IPS-20b (cell line): ENCODE results near the gene VSIG1.

Experiments used
- H3K27ac ChIP-seq: one replicate; pipeline ENCODE4 v1.5.1; 2013; ENCODE audit warnings: low read length
- H3K27me3 ChIP-seq: 2 replicates; pipeline ENCODE4 v1.6.1; 2013; ENCODE audit warnings: mild to moderate bottlenecking, low read length, inconsistent platforms; ENCODE audit not compliant: insufficient read depth
- H3K36me3 ChIP-seq: 2 replicates; pipeline ENCODE4 v1.6.1; 2013; ENCODE audit warnings: low read depth, mild to moderate bottlenecking, inconsistent platforms, low read length, moderate library complexity; ENCODE audit not compliant: insufficient read depth
- H3K4me1 ChIP-seq: 2 replicates; pipeline ENCODE4 v1.6.1; 2013; ENCODE audit warnings: mild to moderate bottlenecking, control low read depth, inconsistent platforms, low read length, moderate library complexity; ENCODE audit not compliant: insufficient read depth
- H3K4me3 ChIP-seq: 2 replicates; pipeline ENCODE4 v1.5.1; 2013; ENCODE audit warnings: mild to moderate bottlenecking, low read length, inconsistent platforms
- H3K9ac ChIP-seq: 2 replicates; pipeline ENCODE4 v1.6.1; 2013; ENCODE audit warnings: low read depth, mild to moderate bottlenecking, inconsistent platforms, low read length, moderate library complexity
- H3K9me3 ChIP-seq: 2 replicates; pipeline ENCODE4 v1.6.1; 2013; ENCODE audit warnings: mild to moderate bottlenecking, low read depth, low read length, inconsistent platforms; ENCODE audit not compliant: insufficient read depth

VSIG1 gene

DNA sequence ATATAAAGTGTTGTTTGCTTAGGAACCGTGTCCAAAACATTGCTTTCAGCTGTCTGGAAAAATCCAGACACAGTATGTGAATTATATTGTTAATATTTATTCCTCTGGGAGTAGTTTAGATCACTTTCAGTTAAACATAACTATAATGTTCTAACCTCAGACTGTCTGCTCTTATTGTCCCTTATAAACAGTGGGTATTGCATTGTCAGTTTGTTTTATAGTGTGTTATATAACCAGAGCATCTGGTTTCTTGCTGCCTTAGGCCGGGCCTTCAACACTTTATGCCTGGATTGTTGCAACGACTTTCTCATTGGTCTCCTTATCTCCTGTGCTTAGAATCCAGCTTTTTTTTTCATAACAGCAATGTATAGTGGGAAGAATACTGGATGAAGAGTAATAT is 73.1 kb downstream of the VSIG1 start:
- no peaks in the 10 kb centered on the region for H3K27me3 ChIP-seq
- H3K36me3 ChIP-seq = no peaks in the 10 kb centered on the region
- no peaks in the 10 kb centered on the region for H3K9me3 ChIP-seq
- H3K9ac ChIP-seq = no peak overlapping the region
- H3K4me3 ChIP-seq = no peak overlapping the region
- H3K27ac ChIP-seq = no peak overlapping the region
- no peaks in the 10 kb centered on the region; the same call in 1 of the 2 replicates for H3K4me1 ChIP-seq

- Histone ChIP-seq H3K27ac (no peak overlapping the region), H3K9ac (no peak overlapping the region), H3K36me3 (no peaks in the 10 kb centered on the region), H3K4me3 (no peak overlapping the region), H3K27me3 (no peaks in the 10 kb centered on the region), H3K4me1 (peaks cover 3% of the 10 kb centered on the region), H3K9me3 (no peaks in the 10 kb centered on the region)
These were observed 76.4 kb downstream of the VSIG1 start for GRCh38 chrX:108121291-108121690.

DNA sequence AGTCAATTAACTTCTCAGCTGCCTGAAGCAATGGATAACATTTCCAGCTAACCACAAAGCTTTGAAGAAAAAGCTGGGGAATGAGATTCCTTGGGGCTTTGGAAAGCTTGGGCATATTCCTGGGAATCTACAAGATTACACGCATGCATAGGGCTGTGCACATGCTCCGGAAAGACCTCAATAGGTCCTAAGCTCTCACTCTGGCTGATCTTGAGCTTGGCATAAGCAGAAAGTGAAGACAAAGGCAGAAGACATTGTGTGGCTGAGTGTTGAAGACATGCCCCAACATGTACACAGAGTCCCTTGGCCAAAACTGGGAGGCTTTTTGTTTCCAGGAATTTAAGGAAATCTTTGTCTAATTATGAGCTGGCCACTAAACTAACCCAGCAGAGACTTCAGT is 77.9 kb downstream of the VSIG1 start:
- H3K27ac ChIP-seq = no peak overlapping the region
- no peak overlapping the region for H3K4me3 ChIP-seq
- H3K27me3 ChIP-seq = no peaks in the 10 kb centered on the region
- H3K9ac ChIP-seq = no peak overlapping the region
- H3K4me1 ChIP-seq = peaks cover 14% of the 10 kb centered on the region
- no peaks in the 10 kb centered on the region for H3K9me3 ChIP-seq
- no peaks in the 10 kb centered on the region for H3K36me3 ChIP-seq

DNA sequence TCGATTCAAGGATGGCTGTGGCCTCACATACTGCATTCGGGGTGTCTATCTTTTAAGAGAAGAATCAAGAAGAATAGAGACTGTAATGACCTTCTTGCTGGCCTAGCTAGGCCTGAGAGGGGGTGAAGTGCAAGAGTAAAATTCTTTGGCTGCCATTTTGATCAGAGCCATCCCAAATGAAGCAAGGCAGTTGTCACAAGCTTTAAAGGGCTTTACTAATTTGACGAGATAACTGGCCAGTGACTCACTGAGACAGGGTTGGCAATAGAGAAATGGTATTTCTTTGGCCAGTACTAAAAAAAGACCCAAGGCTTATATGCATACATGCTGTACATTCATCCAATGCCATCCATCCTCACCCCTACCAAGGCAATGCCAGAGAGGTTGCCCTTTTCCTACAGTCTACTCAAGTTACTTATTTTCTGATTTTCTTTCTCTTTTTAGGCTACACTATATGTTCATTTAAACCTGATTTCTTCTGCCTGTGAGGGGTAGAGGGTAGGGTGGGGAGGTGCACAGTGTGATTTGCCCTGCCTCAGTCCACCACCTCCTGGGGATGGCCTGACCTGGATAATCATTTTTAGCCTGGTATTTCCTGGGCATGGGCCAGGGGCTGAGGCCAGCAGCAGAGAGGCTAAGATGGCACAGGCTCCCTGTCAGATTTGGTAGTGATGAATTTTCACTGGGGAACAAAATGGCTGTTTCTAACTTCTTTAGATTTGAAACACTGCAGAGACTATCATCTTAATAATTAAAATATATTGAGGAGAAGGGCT is 78.9 kb downstream of the VSIG1 start:
- Histone ChIP-seq H3K27me3 (no peaks in the 10 kb centered on the region), H3K36me3 (no peaks in the 10 kb centered on the region)

GRCh38 chrX:108126661-108127060 is 81.8 kb downstream of the VSIG1 start:
- Histone ChIP-seq H3K27ac (no peak overlapping the region), H3K4me3 (no peak overlapping the region), H3K4me1 (peaks cover 14% of the 10 kb centered on the region; the same call in 1 of the 2 replicates), H3K27me3 (no peaks in the 10 kb centered on the region), H3K36me3 (no peaks in the 10 kb centered on the region), H3K9ac (no peak overlapping the region), H3K9me3 (no peaks in the 10 kb centered on the region)

More for the DNA sequence above, 78.9 kb downstream of the VSIG1 start:
- Histone ChIP-seq H3K9me3 (no peaks in the 10 kb centered on the region), H3K9ac (no peak overlapping the region), H3K4me1 (peaks cover 14% of the 10 kb centered on the region), H3K4me3 (no peak overlapping the region), H3K27ac (no peak overlapping the region)

DNA sequence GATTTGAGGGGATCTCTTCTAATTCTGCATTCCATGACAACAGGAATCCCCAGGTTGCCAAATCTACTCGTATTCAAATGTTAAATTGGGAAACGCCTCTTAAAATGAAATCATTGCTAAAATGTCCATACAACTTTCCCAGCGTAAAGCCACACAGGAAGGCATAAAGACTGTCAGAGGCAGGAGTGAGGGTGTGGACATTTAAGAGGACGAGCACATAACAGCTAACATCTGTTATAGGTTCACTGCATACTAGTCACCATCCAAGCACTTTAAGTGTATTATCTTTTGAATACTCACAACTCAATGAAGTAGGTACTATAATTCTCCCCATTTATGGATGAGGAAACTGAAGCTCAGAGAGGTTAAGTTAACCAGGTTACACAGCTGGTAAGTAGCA is 82.3 kb downstream of the VSIG1 start:
- H3K9me3 ChIP-seq = no peaks in the 10 kb centered on the region
- H3K4me3 ChIP-seq = no peak overlapping the region
- H3K36me3 ChIP-seq = no peaks in the 10 kb centered on the region
- H3K9ac ChIP-seq = no peak overlapping the region
- peaks cover 14% of the 10 kb centered on the region; the same call in 1 of the 2 replicates for H3K4me1 ChIP-seq
- H3K27ac ChIP-seq = no peak overlapping the region
- H3K27me3 ChIP-seq = no peaks in the 10 kb centered on the region
